ENCODE results near the gene LPO. TPM values are rescaled to one million over a fixed set of nuclear protein-coding genes. Genes with fewer than 3 reads are reported as not detected.

Gene LPO
- total RNA-seq, 2 donors from 2014 or later, result not detected

- no peak for DNase-seq
- H3K4me3 ChIP-seq, result no peak overlapping the region
- TF ChIP-seq CTCF (IDR thresholded peaks at IDR 0.05), result no peak
- H3K36me3 ChIP-seq, result no peaks in the 10 kb centered on the region
- intact Hi-C loops (cut with DNase I), result no loop called here
- H3K9me3 ChIP-seq, result no peaks in the 10 kb centered on the region
- no peak overlapping the region for H3K27ac ChIP-seq
- no peaks in the 10 kb centered on the region for H3K4me1 ChIP-seq
- no peaks in the 10 kb centered on the region for H3K27me3 ChIP-seq
- no peak overlapping the region for H3K9ac ChIP-seq (ENCODE audit: low read depth in 2 of 2, low read length in 2 of 2)
Observed at GRCh38 chr17:58300336-58300735, 62.0 kb downstream of the LPO start.

- Histone ChIP-seq H3K4me3 (no peak overlapping the region), H3K27me3 (no peaks in the 10 kb centered on the region), H3K9me3 (no peaks in the 10 kb centered on the region), H3K27ac (no peak overlapping the region), H3K36me3 (no peaks in the 10 kb centered on the region), H3K9ac (ENCODE audit: low read depth in 2 of 2, low read length in 2 of 2) (no peak overlapping the region), H3K4me1 (no peaks in the 10 kb centered on the region)
- TF ChIP-seq CTCF (IDR thresholded peaks at IDR 0.05), result no peak
- intact Hi-C loops (cut with DNase I), result no loop called here
- peak; percentile 15 for DNase-seq
Observed at GRCh38 chr17:58301504-58302150, 63.2 kb downstream of the LPO start.

- Histone ChIP-seq H3K27me3 (no peaks in the 10 kb centered on the region), H3K27ac (no peak overlapping the region), H3K4me3 (no peak overlapping the region), H3K9ac (ENCODE audit: low read depth in 2 of 2, low read length in 2 of 2) (no peak overlapping the region), H3K36me3 (no peaks in the 10 kb centered on the region), H3K4me1 (no peaks in the 10 kb centered on the region), H3K9me3 (no peaks in the 10 kb centered on the region)
- no peak for TF ChIP-seq CTCF (IDR thresholded peaks at IDR 0.05)
- DNase-seq, result no peak
- intact Hi-C loops (cut with DNase I), result no loop called here
Observed at GRCh38 chr17:58302171-58302918, 64.0 kb downstream of the LPO start.

- no peak overlapping the region for H3K4me3 ChIP-seq
- no peak for DNase-seq
- no peak for TF ChIP-seq CTCF (IDR thresholded peaks at IDR 0.05)
- H3K4me1 ChIP-seq, result no peaks in the 10 kb centered on the region
- no peak overlapping the region for H3K27ac ChIP-seq
- H3K9ac ChIP-seq (ENCODE audit: low read depth in 2 of 2, low read length in 2 of 2), result no peak overlapping the region
- no peaks in the 10 kb centered on the region for H3K36me3 ChIP-seq
- intact Hi-C loops (cut with DNase I), result no loop called here
- H3K9me3 ChIP-seq, result no peaks in the 10 kb centered on the region
- H3K27me3 ChIP-seq, result no peaks in the 10 kb centered on the region
Observed at GRCh38 chr17:58302919-58303585, 64.7 kb downstream of the LPO start.

GRCh38 chr17:58303971-58304749 lies 65.8 kb downstream of the LPO start:
- H3K9me3 ChIP-seq, result no peaks in the 10 kb centered on the region
- H3K4me3 ChIP-seq, result no peak overlapping the region
- no peaks in the 10 kb centered on the region for H3K27me3 ChIP-seq
- no peaks in the 10 kb centered on the region for H3K4me1 ChIP-seq
- no peaks in the 10 kb centered on the region for H3K36me3 ChIP-seq
- peak; percentile 79 for TF ChIP-seq CTCF (IDR thresholded peaks at IDR 0.05)
- no peak overlapping the region for H3K9ac ChIP-seq (ENCODE audit: low read depth in 2 of 2, low read length in 2 of 2)
- H3K27ac ChIP-seq, result no peak overlapping the region
- peak; percentile 48 for DNase-seq
- intact Hi-C loops (cut with DNase I), result no loop called here

Data from colonic mucosa (tissue), 4 donors.